DOHH2 (cell line): Measurements from ENCODE around the gene TTC39A.

Source experiments
- EZH2phosphoT487 ChIP-seq: fragments of 200-600 bp; sonication (generic); IDR thresholded peaks from 2 replicates; pipeline ENCODE4 v1.6.1; 2017; ENCODE audit warnings: borderline replicate concordance, mild to moderate bottlenecking, antibody characterized with exemption, low read length, moderate library complexity, mixed read lengths
- TF ChIP-seq, protein P1 (sequence below): fragments of 200-600 bp; sonication (generic); IDR thresholded peaks from one replicate; pipeline ENCODE4 v1.5.1; 2014; ENCODE audit warnings: antibody characterized with exemption, mild to moderate bottlenecking, low read depth, low read length; ENCODE audit not compliant: poor library complexity, severe bottlenecking

DNA sequence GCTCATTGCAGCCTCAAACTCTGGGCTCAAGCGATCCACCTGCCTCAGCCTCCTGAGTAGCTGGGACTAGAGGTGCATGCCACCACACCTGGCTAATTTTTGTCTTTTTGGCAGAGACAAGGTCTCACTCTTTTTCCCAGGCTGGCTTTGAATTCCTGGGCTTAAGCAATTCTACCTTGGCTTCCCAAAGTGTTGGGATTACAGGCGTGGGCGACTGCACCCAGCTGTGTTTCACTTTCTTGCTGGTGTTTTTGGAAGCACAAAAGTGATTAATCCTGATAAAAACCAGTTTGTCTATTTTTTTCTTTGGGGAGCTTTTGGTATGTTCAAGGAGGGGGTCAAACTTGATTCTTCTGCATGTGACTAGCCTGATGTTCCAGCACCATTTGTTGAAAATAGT is 75.0 kb downstream of the TTC39A start:
- TF ChIP-seq, protein P1, sequence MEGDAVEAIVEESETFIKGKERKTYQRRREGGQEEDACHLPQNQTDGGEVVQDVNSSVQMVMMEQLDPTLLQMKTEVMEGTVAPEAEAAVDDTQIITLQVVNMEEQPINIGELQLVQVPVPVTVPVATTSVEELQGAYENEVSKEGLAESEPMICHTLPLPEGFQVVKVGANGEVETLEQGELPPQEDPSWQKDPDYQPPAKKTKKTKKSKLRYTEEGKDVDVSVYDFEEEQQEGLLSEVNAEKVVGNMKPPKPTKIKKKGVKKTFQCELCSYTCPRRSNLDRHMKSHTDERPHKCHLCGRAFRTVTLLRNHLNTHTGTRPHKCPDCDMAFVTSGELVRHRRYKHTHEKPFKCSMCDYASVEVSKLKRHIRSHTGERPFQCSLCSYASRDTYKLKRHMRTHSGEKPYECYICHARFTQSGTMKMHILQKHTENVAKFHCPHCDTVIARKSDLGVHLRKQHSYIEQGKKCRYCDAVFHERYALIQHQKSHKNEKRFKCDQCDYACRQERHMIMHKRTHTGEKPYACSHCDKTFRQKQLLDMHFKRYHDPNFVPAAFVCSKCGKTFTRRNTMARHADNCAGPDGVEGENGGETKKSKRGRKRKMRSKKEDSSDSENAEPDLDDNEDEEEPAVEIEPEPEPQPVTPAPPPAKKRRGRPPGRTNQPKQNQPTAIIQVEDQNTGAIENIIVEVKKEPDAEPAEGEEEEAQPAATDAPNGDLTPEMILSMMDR, result no peak
- TF ChIP-seq EZH2phosphoT487, result no peak
